ENCODE data around the gene DNER.
A peak's percentile ranks its signal among the peaks of the same experiment; 100 is the strongest.

Gene DNER

GRCh38 chr2:229586012-229586411 lies 128.3 kb downstream of the DNER start:
- POLR2A ChIA-PET (ENCODE audit: low non-redundant PET): no interaction called here

GRCh38 chr2:229582151-229582550 lies 132.2 kb downstream of the DNER start:
- ChIA-PET POLR2A (ENCODE audit: low non-redundant PET) (no interaction called here), CTCF (no interaction called here)
- no peak for TF ChIP-seq CTCF (conservative IDR thresholded peaks at IDR 0.05; ENCODE audit: low read depth)
- H3K27ac ChIP-seq: no peak overlapping the region
- DNase-seq (ENCODE audit: low spot score): no peak

More at GRCh38 chr2:229586012-229586411, 128.3 kb downstream of the DNER start:
- H3K27ac ChIP-seq: peak overlapping the region; percentile 88
- DNase-seq (ENCODE audit: low spot score): peak; percentile 73
- TF ChIP-seq CTCF (conservative IDR thresholded peaks at IDR 0.05; ENCODE audit: low read depth): no peak
- CTCF ChIA-PET: interaction anchor here (1.0 to 2.0 kb wide), 6 partner anchors 92 to 904 kb away, joined by 3 to 14 read pairs (median 5); no protein-coding TSS in a partner anchor

GRCh38 chr2:229578052-229578846 lies 136.1 kb downstream of the DNER start:
- TF ChIP-seq CTCF (conservative IDR thresholded peaks at IDR 0.05; ENCODE audit: low read depth): no peak
- ChIA-PET CTCF (interaction anchor here (0.7 to 1.0 kb wide), 5 partner anchors 9 to 205 kb away, joined by 3 read pairs; no protein-coding TSS in a partner anchor), POLR2A (ENCODE audit: low non-redundant PET) (no interaction called here)
- H3K27ac ChIP-seq: no peak overlapping the region
- no peak for DNase-seq (ENCODE audit: low spot score)

GRCh38 chr2:229575569-229576315 lies 138.6 kb downstream of the DNER start:
- TF ChIP-seq CTCF (conservative IDR thresholded peaks at IDR 0.05; ENCODE audit: low read depth): no peak
- H3K27ac ChIP-seq: no peak overlapping the region
- ChIA-PET POLR2A (ENCODE audit: low non-redundant PET) (no interaction called here), CTCF (interaction anchor here (0.6 to 0.7 kb wide), 2 partner anchors 365 to 1027 kb away, joined by 3 read pairs; no protein-coding TSS in a partner anchor)
- DNase-seq (ENCODE audit: low spot score): no peak

GRCh38 chr2:229572507-229573271 lies 141.7 kb downstream of the DNER start:
- no peak overlapping the region for H3K27ac ChIP-seq
- ChIA-PET CTCF (no interaction called here), POLR2A (ENCODE audit: low non-redundant PET) (no interaction called here)
- no peak for TF ChIP-seq CTCF (conservative IDR thresholded peaks at IDR 0.05; ENCODE audit: low read depth)
- DNase-seq (ENCODE audit: low spot score): no peak

- no peak overlapping the region for H3K27ac ChIP-seq
- CTCF ChIA-PET: no interaction called here
- POLR2A ChIA-PET (ENCODE audit: low non-redundant PET): no interaction called here
- no peak for DNase-seq (ENCODE audit: low spot score)
- TF ChIP-seq CTCF (conservative IDR thresholded peaks at IDR 0.05; ENCODE audit: low read depth): no peak
Measured at GRCh38 chr2:229571243-229571642, 143.1 kb downstream of the DNER start.

Data from RWPE1 (cell line).